Right cardiac atrium (tissue), 5 donors: ENCODE results near the gene ZNF275. TPM values are rescaled to one million over a fixed set of nuclear protein-coding genes. Genes with fewer than 3 reads are reported as not detected.
"Not testable (repeated sequence)": the region's sequence is repeated elsewhere in the genome, so short reads cannot be mapped to it uniquely, and the experiment has no call there.

Source experiments
- ATAC-seq, 2 donors: fragments of 200-7000 bp; cut with Tn5 transposase; one replicate each; pipeline versions ENCODE4 v1.8.0 to v1.9.1; 2020; ENCODE audit warnings: moderate library complexity in 2 of 2, mild to moderate bottlenecking in 1 of 2
- DNase-seq, 3 donors: peaks; one replicate each; pipeline ENCODE4 v3.0.0-alpha.2; 2020
- H3K27ac ChIP-seq: one replicate; pipeline ENCODE4 v1.5.1; 2013; ENCODE audit warnings: mild to moderate bottlenecking, low read length, control low read depth, moderate library complexity
- H3K27me3 ChIP-seq: one replicate; pipeline ENCODE4 v1.6.1; 2013; ENCODE audit not compliant: control insufficient read depth, insufficient read depth
- H3K4me1 ChIP-seq: one replicate; pipeline ENCODE4 v1.6.1; 2013; ENCODE audit warnings: low read length; ENCODE audit not compliant: control insufficient read depth, insufficient read depth
- H3K4me3 ChIP-seq: one replicate; pipeline ENCODE4 v1.5.1; 2013; ENCODE audit warnings: low read length, control low read depth
- H3K9me3 ChIP-seq: one replicate; pipeline ENCODE4 v1.6.1; 2013; ENCODE audit warnings: low read length; ENCODE audit not compliant: control insufficient read depth
- WGBS: extraction: QIAGEN DNeasy Blood & Tissue Kit; methylation state at CpG from one replicate; pipeline ENCODE4 v1.1.7; 2013; 5-methylcytosine and 5-hydroxymethylcytosine counted together
- intact Hi-C, 4 donors: fragments of 100-400 bp; cut with DNase I; formaldehyde crosslinking; loops; one replicate each; pipeline versions ENCODE4 v1.11.0 to v1.14.0; 2022 to 2023
- polyA plus RNA-seq: library from polyadenylated mRNA; stranded (reverse); fragments of 200-250 nt; gene quantifications from one replicate; pipeline ENCODE4 v1.2.3, GENCODE V29; 2013
- total RNA-seq, 4 donors: library from RNA; stranded (reverse); fragmentation: NEBNext Ultra II Directional; extraction: Animal tissue kit (Norgen Biotek cat#: 25700); gene quantifications; one replicate each; pipeline ENCODE4 v1.2.1, GENCODE V29; 2021
- donor health status: healthy with polysubstance abuse.
- donor health status: DM: no; HTN: yes; CAD: no.
- donor health status: DM: no; HTN: no; CAD: no.
- donor health status: DM: no; HTN: yes; CAD: no; lungs with severe emphysema.
- donor health status: DM: yes; HTN: yes; CAD: no.

The ZNF275 gene
- total and polyA plus RNA-seq, 5 donors: 2.7 to 7.5 (median 6.1) TPM

DNA sequence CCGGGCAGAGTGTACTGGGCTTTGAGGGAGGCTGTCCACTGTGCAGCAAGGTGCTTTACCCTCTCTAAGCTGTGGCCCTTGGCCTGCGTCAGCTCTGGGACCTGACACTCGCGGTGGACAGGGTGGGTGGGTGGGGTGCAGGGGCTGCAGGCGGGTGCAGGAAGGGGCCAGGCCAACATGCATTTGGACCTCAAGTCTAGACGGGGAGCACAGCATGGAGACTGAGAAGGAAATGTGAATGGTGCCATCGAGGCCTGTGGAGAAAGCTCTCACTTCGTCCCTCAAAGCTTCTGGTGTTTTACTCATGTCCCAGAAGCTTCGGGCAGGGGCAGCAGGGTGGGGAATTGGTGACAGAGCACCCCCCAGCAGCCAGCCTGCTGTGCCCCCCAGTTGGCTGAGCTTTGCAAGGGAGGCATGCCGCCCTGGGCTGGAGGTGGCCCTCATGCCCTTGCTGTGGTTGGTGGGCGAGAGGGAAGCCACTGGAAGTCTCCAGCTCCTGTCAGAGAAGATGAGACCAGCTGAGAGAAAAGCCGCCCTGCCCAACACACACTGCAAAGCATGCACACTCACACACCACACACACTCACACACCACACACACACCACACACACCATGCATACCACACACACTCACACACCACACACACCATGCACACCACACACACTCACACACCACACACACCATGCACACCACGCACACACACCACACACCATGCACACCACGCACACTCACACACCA is 54.9 kb downstream of the ZNF275 start:
- DNase-seq (peak in 1 of 3 donors; percentile 29), ATAC-seq (no peak)
- Histone ChIP-seq H3K27ac (no peak overlapping the region), H3K27me3 (no peaks in the 10 kb centered on the region), H3K4me1 (no peaks in the 10 kb centered on the region), H3K4me3 (no peak overlapping the region), H3K9me3 (no peaks in the 10 kb centered on the region)
- 79% methylated on average over 14 of the region's 14 CpGs for WGBS
- intact Hi-C loops: no loop called here

DNA sequence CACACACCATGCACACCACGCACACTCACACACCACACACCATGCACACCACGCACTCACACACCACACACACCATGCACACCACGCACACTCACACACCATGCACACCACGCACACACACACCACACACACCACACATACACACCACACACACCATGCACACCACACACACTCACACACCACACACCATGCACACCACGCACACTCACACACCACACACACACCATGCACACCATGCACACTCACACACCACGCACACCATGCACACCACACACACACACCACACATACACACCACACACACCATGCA is 55.5 kb downstream of the ZNF275 start:
- 98% methylated on average over 6 of the region's 6 CpGs for WGBS
- H3K4me1 ChIP-seq, DNase-seq, H3K4me3 ChIP-seq, H3K27ac ChIP-seq, intact Hi-C loops, H3K9me3 ChIP-seq, H3K27me3 ChIP-seq, ATAC-seq: not testable (repeated sequence)

DNA sequence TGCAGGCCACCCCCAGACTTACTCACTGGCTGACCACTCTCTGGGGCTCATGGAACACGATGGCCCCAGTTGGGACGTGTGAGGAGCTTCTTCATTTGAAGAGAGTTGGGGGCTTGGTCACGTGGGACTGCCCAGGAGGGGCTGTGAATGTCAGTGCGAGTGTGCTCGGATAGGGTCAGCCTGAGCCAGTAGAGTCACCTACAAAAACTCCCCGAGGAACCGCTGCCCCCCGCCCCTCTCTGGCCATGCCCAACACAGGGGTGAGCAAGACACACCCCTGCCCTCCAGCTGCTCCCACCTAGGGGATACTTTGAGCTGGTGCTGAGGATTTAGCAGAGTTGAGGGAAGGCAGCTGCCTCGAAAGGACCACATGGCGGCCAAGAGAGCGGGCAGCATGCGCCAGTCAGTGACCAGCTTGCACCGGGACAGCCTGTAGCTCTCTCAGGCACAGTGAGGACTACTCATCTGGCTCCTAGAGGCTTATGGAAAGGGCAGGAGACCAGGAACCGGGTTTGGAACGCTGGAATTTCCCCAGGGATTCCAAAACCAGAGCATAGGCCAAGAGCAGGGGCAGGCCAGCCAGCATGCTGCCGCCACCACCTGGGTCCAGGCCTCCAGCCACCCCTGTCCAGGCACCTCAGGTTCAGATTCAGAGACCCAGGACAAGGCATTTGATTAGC is 58.8 kb downstream of the ZNF275 start:
- intact Hi-C loops: no loop called here
- Histone ChIP-seq H3K9me3 (no peaks in the 10 kb centered on the region), H3K27ac (no peak overlapping the region), H3K4me1 (no peaks in the 10 kb centered on the region), H3K4me3 (no peak overlapping the region), H3K27me3 (no peaks in the 10 kb centered on the region)
- peak in 1 of 3 donors; percentile 33 for DNase-seq
- no peak for ATAC-seq
- 87% methylated on average over 16 of the region's 16 CpGs for whole genome bisulfite sequencing

DNA sequence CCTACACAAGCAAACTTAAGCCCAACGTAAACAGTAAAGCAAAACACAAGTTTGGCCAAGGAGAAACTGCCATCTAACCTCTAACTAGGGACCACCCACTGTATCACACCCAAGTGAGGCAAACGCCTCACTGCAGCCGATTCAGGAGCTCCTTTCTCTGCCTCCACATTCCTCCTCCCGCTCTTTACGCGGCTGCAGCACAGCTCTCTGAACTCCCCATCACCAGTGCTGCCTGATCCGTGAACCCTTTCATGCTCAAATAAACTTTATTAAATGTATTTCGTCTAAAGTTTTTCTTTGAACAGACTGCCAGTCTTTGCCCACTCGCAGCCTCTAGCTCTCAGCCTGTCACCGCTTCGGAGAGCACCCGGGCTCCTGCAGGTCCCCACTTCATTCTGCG is 60.7 kb downstream of the ZNF275 start:
- 55% methylated on average over 13 of the region's 13 CpGs for WGBS
- no peak for ATAC-seq
- intact Hi-C loops: no loop called here
- Histone ChIP-seq H3K27me3 (no peaks in the 10 kb centered on the region), H3K27ac (no peak overlapping the region), H3K9me3 (no peaks in the 10 kb centered on the region), H3K4me1 (no peaks in the 10 kb centered on the region), H3K4me3 (no peak overlapping the region)
- DNase-seq: no peak

DNA sequence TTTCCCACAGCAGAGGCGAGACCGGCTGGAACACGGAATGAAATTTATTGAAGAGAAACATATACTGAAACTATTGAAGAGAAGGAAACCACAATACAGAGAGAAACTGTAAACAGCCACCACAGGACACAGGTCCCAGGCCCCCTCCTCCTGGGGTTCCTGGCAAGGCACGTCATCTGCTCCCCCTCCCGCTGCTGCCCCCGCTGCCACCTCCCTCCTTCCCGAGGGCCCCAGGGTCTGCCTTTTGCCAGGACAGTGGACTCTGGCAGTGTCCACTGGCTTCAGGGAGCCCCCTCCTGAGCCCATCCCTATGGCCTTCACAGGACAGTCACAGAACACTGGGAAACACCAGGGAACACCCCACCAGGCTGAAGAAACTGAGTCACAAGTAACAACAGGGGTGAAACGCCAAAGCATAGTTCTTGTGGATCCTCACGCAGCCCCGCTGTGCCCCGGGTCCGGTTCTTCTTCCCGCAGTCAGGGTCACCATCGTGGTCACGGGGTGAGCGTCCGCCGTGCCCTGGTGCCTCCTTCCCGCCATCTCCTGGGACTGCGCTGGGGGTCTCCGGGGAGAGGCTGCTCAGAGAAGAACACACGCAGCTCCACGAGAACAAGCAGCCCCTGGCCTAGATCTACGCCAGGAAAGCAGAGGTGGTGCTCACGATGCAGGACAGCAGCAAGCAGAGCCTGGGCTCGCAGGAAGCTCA is 61.8 kb downstream of the ZNF275 start:
- DNase-seq (peak in 1 of 3 donors; percentile 43), ATAC-seq (no peak)
- H3K4me1 ChIP-seq: no peaks in the 10 kb centered on the region
- intact Hi-C loops: no loop called here
- no peak overlapping the region for H3K27ac ChIP-seq
- 85% methylated on average over 26 of the region's 26 CpGs for WGBS
- no peak overlapping the region for H3K4me3 ChIP-seq
- H3K27me3 ChIP-seq: no peaks in the 10 kb centered on the region
- no peaks in the 10 kb centered on the region for H3K9me3 ChIP-seq

DNA sequence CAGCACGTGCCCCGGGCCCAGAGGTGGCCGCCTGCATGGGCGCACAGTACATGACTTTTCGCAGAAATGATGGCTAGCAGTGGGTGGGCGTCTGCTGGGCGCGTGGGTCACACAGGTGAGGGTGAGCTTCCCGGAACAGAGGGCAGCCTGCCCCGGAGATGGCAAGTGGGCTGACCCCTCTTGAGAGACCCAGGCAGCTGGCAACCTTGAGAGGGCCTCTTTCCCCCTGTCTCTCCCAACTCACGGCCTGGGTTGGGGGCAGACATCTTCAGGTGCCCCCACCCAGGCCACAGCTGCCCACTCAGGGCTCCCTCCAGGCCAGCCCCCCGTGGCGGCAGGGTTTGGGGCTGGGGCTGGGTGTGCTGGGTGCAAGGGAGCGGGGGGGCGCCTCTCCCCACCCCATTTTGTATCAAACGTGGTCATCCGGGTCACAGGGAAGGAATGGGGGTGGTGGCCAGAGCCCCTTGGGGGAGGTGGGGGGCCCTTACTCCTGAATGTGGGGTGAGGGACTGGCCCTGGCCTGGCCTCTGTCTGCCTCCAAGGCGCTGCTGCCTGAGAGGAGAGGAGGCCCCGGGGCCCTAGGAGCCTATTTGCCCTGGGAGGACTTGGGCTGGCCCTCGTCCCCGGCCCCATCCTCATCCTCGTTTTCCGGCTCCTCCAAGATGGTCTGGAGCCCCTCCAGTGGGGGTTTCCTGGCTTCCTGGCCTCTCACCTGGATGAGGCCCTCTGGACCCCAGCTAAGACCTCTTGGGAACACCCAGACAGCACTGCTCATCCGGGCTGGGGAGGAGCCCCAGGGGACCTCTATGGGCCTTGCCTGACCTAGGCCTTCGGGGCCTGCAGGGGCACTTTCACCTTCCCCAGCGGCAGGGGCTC is 62.6 kb downstream of the ZNF275 start:
- ATAC-seq: no peak
- intact Hi-C loops: no loop called here
- Histone ChIP-seq H3K27me3 (no peaks in the 10 kb centered on the region), H3K9me3 (no peaks in the 10 kb centered on the region), H3K27ac (no peak overlapping the region), H3K4me1 (no peaks in the 10 kb centered on the region), H3K4me3 (no peak overlapping the region)
- peak in 1 of 3 donors; percentile 41 for DNase-seq
- 84% methylated on average over 26 of the region's 26 CpGs for WGBS

DNA sequence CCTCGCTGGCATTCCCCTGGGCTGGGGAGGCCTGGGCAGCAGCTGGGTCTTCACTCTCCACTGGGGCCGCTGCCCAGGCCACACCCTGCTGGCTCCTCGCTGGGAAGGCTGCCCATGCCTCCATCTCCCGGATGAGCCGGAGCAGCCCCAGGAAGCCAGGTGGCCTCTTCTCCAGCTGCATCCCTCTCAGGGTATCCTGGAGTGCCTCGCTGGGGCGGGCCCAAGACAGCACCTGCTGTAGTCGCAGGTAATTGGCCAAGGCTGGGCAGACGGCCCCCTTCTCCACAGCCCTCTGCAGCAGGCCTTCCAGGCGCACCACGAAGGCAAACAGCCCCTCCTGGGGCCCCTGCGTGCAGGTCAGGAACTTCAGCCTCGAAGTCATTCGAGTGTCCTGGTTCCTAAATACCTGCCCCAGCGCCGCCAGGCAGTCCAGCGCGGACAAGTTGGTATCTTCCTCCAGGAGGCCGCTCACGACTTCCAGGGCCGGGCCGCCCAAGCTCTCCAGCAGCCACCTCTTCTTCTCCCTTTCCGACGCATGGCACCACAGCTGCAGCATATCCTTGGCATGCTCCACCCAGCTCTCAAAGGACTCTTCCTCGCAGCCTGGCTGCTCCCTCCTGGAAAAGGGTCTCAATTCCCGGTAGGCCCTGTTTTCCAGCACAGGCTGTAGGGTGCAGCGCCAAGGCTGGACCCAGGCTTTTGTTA is 63.5 kb downstream of the ZNF275 start:
- DNase-seq: peak in 1 of 3 donors; percentile 16

DNA sequence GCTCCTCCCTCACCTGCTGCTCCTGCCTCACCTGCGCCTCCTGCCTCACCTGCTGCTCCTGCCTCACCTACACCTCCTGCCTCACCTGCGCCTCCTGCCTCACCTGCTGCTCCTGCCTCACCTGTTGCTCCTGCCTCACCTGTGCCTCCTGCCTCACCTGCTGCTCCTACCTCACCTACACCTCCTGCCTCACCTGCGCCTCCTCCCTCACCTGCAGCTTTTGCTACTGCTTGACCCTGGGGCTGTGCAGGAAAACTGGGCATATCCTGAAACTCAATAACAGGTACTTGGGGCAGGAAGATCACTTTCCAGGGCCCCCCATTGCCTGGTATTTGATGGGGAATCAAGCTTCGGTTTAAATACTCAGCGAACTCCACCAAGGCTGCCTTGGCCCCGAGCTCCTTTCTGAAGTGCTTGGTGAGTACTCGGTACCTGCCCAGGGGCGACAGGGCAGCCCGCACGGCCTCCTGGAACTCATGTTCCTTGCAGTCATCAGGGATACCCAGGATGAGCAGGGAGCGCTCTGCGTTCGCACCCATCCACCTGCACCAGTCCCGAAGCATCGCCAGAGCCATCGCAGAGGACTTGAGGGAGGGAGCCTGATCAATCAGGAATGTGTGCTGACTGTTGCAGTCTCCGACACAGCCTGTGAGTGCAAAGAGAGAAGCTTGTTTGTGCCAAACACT is 64.5 kb downstream of the ZNF275 start:
- intact Hi-C loops: no loop called here
- Histone ChIP-seq H3K4me3 (no peak overlapping the region), H3K9me3 (no peaks in the 10 kb centered on the region), H3K4me1 (no peaks in the 10 kb centered on the region), H3K27me3 (no peaks in the 10 kb centered on the region), H3K27ac (no peak overlapping the region)
- DNase-seq: peak in 1 of 3 donors; percentile 28
- 75% methylated on average over 17 of the region's 17 CpGs for WGBS
- ATAC-seq: no peak

More for the DNA sequence above, 63.5 kb downstream of the ZNF275 start:
- Histone ChIP-seq H3K9me3 (no peaks in the 10 kb centered on the region), H3K27ac (no peak overlapping the region), H3K27me3 (no peaks in the 10 kb centered on the region), H3K4me3 (no peak overlapping the region), H3K4me1 (no peaks in the 10 kb centered on the region)
- intact Hi-C loops: no loop called here
- 81% methylated on average over 27 of the region's 27 CpGs for WGBS
- no peak for ATAC-seq

DNA sequence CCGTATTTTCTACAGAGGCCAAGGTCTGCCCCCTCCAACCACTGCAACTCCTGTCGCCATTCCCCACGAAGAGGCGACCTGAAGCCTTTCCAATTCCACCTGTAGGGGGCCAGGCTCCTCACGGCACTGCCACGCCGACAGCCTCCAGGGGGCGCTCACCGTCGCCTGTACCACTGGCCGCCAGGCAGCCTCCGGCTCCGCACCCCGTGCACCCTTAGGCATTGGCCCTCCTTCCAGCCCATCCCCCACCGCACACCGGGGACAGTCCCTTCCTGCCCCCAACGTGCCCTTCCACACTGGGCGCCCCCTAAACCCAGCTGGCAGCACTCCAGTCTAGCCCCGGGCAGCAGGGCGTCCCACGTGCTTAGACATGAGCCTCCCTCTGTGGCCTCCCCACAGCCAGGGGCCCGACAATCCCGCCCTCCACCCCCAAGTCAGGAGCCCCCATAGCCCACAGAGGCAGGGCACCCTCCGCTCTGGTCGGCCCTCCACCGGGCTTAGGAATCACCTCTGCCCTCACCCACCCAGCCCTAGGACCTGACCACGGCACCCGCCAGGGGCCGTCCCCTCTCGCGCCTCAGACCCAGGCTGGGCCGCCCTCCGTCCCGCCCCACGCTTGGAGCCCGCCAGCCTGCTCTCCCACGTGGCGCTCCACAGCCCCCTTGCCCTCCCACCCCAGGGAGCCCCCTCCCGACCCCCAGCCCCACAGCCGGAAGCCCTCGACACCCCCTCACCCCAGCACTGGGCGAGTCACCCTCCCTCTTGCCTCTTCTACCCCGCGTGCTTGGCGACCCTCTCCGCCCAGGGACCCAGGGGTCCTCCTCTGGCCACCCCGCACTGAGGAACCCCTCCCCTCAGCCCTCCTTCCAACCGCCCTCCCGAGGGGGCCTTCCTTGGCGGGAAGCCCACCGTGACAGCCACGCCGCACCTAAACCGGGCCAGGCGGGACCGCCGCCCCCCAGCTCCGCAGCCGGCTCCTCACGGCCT is 66.5 kb downstream of the ZNF275 start:
- ATAC-seq (peak in 1 of 2 donors; percentile 62), DNase-seq (peak in 2 of 3 donors; percentile 58 to 74)
- no peaks in the 10 kb centered on the region for H3K27me3 ChIP-seq
- H3K27ac ChIP-seq: no peak overlapping the region
- H3K4me3 ChIP-seq: no peak overlapping the region
- intact Hi-C loops: no loop called here
- 73% methylated on average over 57 of the region's 60 CpGs for WGBS
- no peaks in the 10 kb centered on the region for H3K4me1 ChIP-seq
- H3K9me3 ChIP-seq: no peaks in the 10 kb centered on the region
